Measurements from ENCODE around the gene USP8. TPM values are rescaled to one million over a fixed set of nuclear protein-coding genes. Genes with fewer than 3 reads are reported as not detected.
"Not testable (repeated sequence)": the region's sequence is repeated elsewhere in the genome, so short reads cannot be mapped to it uniquely, and the experiment has no call there.

Gene USP8
- total RNA-seq, 1 donor from 2014 or later = 62.1 TPM

- no peak for DNase-seq (ENCODE audit: low spot score)
Observed at GRCh38 chr15:50438251-50438650, 14.0 kb downstream of the USP8 start.

- DNase-seq (ENCODE audit: low spot score) = no peak
Observed at GRCh38 chr15:50440932-50441331, 16.7 kb downstream of the USP8 start.

GRCh38 chr15:50452927-50453326 lies 28.7 kb downstream of the USP8 start:
- no peak for DNase-seq (ENCODE audit: low spot score)

- DNase-seq (ENCODE audit: low spot score) = no peak
Observed at GRCh38 chr15:50458348-50459112, 34.3 kb downstream of the USP8 start.

GRCh38 chr15:50463423-50464358 lies 39.5 kb downstream of the USP8 start:
- DNase-seq (ENCODE audit: low spot score) = no peak

GRCh38 chr15:50471072-50471471 lies 46.9 kb downstream of the USP8 start:
- DNase-seq (ENCODE audit: low spot score) = no peak

GRCh38 chr15:50476143-50476542 lies 51.9 kb downstream of the USP8 start:
- no peak for DNase-seq (ENCODE audit: low spot score)

- no peak for DNase-seq (ENCODE audit: low spot score)
Observed at GRCh38 chr15:50484781-50485180, 60.6 kb downstream of the USP8 start.

- no peak for DNase-seq (ENCODE audit: low spot score)
Observed at GRCh38 chr15:50485389-50485788, 61.2 kb downstream of the USP8 start.

- no peak for DNase-seq (ENCODE audit: low spot score)
Observed at GRCh38 chr15:50487287-50487686, 63.1 kb downstream of the USP8 start.

GRCh38 chr15:50493625-50494024 lies 69.4 kb downstream of the USP8 start:
- DNase-seq (ENCODE audit: low spot score) = no peak

- not testable (repeated sequence) for DNase-seq (ENCODE audit: low spot score)
Observed at GRCh38 chr15:50494547-50494946, 70.3 kb downstream of the USP8 start.

- no peak for DNase-seq (ENCODE audit: low spot score)
Observed at GRCh38 chr15:50496692-50497091, 72.5 kb downstream of the USP8 start.

GRCh38 chr15:50500352-50500751 lies 76.1 kb downstream of the USP8 start:
- DNase-seq (ENCODE audit: low spot score) = no peak

GRCh38 chr15:50501815-50502214 lies 77.6 kb downstream of the USP8 start:
- no peak for DNase-seq (ENCODE audit: low spot score)

GRCh38 chr15:50503144-50503543 lies 78.9 kb downstream of the USP8 start:
- DNase-seq (ENCODE audit: low spot score) = no peak

GRCh38 chr15:50505656-50506055 lies 81.5 kb downstream of the USP8 start:
- not testable (repeated sequence) for DNase-seq (ENCODE audit: low spot score)

GRCh38 chr15:50506121-50506520 lies 81.9 kb downstream of the USP8 start:
- DNase-seq (ENCODE audit: low spot score) = no peak

GRCh38 chr15:50513001-50513400 lies 88.8 kb downstream of the USP8 start:
- DNase-seq (ENCODE audit: low spot score) = no peak

GRCh38 chr15:50519740-50520425 lies 95.7 kb downstream of the USP8 start:
- no peak for DNase-seq (ENCODE audit: low spot score)

GRCh38 chr15:50523851-50524251 lies 99.6 kb downstream of the USP8 start:
- no peak for DNase-seq (ENCODE audit: low spot score)

- no peak for DNase-seq (ENCODE audit: low spot score)
Observed at GRCh38 chr15:50531163-50531562, 107.0 kb downstream of the USP8 start.

All from mesenteric fat pad (tissue), 1 donor.